Rectal smooth muscle tissue (tissue), 1 donor: ENCODE measurements around the gene PIAS4.
A peak's percentile ranks its signal among the peaks of the same experiment; 100 is the strongest.

Experiments used
- H3K27ac ChIP-seq: one replicate; pipeline ENCODE4 v1.7.0; 2013; ENCODE audit warnings: low read depth, low read length, inconsistent platforms
- H3K27me3 ChIP-seq: one replicate; pipeline ENCODE4 v1.7.0; 2013; ENCODE audit warnings: low read length; ENCODE audit not compliant: control insufficient read depth, insufficient read depth
- H3K36me3 ChIP-seq: one replicate; pipeline ENCODE4 v1.7.0; 2013; ENCODE audit warnings: low read length; ENCODE audit not compliant: control insufficient read depth, insufficient read depth
- H3K4me1 ChIP-seq: one replicate; pipeline ENCODE4 v1.7.0; 2013; ENCODE audit warnings: low read length; ENCODE audit not compliant: control insufficient read depth, insufficient read depth
- H3K4me3 ChIP-seq: one replicate; pipeline ENCODE4 v1.7.0; 2013; ENCODE audit warnings: low read length
- H3K9ac ChIP-seq: one replicate; pipeline ENCODE4 v1.7.0; 2013; ENCODE audit warnings: low read length

Gene PIAS4

DNA sequence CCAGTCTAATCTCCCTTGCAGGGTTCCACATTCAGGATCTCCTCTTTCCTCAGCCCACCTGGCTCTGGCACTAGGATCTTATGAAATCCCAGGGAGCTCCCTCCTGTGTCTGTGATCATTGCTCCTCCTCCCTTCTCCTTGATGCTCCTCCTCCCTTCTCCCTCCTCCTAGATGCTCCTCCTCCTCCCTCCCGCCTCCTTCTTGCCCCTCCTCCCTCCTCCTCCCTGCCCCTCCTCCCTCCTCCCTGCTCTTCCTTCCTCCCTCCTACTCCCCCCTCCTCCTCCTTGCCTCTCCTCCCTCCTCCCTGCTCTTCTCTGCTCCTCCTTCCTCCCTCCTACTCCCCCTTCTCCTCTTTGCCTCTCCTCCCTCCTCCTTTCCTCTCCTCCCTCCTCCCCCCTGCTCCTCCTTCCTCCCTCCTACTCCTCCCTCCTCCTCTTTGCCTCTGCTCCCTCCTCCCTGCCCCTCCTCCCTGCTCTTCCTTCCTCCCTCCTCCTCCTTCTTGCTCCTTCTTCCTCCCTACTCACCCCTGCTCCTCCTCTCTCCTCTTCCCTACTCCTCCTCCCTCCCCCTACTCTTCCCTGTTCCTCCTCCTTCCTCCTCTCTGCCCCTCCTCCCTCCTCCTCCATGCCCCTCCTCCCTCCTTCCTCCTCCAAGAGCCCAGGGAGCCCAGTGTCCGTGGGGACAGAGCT is 74.0 kb downstream of the PIAS4 start:
- no peaks in the 10 kb centered on the region for H3K36me3 ChIP-seq
- H3K4me1 ChIP-seq: peaks cover 2% of the 10 kb centered on the region

DNA sequence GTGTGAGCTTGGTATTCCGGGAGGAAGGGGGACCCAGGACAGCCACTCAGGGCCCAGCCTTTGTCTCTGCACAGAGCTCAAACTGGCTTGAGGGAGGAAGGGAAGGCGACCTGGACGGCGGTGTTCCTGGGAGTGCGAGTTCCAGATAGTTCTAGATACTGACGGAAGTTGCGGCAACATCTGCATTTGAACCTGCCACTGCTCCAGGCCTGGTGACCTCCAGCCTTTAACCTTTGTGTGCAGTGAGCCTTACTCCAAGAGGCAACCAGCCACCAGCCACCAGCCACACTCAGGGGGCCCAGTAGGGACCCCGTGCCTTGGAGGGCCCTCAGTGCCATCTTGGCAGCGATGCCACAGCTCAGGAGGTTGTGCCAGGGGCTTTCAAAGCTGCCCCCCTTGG is 74.6 kb downstream of the PIAS4 start:
- H3K27me3 ChIP-seq: no peaks in the 10 kb centered on the region
- H3K9ac ChIP-seq: no peak overlapping the region
- H3K27ac ChIP-seq: no peak overlapping the region

More for the DNA sequence above, 74.0 kb downstream of the PIAS4 start:
- no peaks in the 10 kb centered on the region for H3K27me3 ChIP-seq
- no peak overlapping the region for H3K4me3 ChIP-seq
- H3K9ac ChIP-seq: no peak overlapping the region
- no peak overlapping the region for H3K27ac ChIP-seq

DNA sequence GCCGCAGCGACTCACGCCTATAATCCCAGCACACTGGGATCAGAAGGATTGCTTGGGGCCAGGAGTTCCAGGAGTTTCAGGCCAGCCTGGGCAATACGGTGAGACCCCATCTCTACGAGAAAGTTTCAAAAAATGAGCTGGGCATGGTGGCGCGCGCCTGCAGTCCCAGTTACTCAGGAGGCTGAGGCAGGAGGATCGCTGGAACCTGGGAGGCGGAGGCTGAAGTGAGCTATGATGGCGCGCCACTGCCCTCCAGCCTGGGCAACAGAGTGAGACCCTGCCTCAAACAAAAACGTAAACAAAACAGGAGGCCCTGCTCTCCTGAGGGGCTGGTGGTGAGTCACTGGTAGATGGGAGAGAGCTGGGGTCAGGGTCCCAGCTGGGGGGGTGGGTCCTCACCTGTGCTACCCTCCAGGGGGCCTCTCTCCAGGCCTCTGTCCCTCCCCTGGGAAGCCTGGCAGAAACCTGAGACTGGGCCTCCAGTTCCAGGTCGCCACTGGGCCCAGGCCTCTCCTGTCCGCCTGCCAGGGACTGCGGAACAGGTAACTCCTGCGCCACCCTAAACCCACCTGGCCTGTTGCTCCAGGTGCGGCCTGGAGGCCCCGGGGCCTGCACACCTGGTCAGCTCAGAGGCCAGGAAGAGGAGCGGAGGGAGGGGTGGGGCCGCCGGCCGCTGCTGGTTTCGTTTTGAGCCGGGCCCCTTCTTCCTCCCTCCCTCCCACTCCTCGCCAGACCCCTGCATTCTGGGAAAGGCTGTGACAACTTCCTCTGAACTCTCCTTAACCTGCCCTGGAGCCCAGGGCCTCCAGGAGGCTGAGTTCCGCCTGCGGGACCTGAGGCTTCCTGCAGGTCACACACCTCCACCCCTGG is 76.4 kb downstream of the PIAS4 start:
- no peak overlapping the region for H3K27ac ChIP-seq
- H3K9ac ChIP-seq: no peak overlapping the region
- peak overlapping the region; percentile 41 for H3K4me3 ChIP-seq
- no peaks in the 10 kb centered on the region for H3K36me3 ChIP-seq
- H3K4me1 ChIP-seq: no peaks in the 10 kb centered on the region
- H3K27me3 ChIP-seq: no peaks in the 10 kb centered on the region

More for the DNA sequence above, 74.6 kb downstream of the PIAS4 start:
- no peaks in the 10 kb centered on the region for H3K36me3 ChIP-seq
- H3K4me1 ChIP-seq: peaks cover 2% of the 10 kb centered on the region
- H3K4me3 ChIP-seq: no peak overlapping the region

DNA sequence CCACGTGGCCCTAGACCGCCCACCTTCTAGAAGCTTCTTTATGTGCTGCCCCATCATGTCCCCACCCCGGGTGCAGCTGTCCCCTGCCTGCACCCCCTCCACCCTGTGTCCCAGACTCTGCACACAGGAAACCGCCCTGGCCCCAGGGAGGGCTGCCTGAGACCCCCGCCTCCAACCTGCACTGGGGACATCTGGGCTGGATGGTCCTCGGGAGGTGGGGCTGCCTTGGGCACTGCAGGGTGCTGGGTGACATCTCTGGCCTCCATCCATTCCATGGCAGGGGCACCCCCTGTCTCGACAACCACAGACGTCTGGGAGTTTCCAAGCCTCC is 77.0 kb downstream of the PIAS4 start:
- Histone ChIP-seq H3K27ac (no peak overlapping the region), H3K4me3 (peak overlapping the region; percentile 41), H3K36me3 (peaks cover 5% of the 10 kb centered on the region), H3K27me3 (no peaks in the 10 kb centered on the region), H3K9ac (no peak overlapping the region), H3K4me1 (no peaks in the 10 kb centered on the region)

GRCh38 chr19:4086411-4086867 is 78.9 kb downstream of the PIAS4 start:
- Histone ChIP-seq H3K36me3 (peaks cover 8% of the 10 kb centered on the region), H3K4me1 (no peaks in the 10 kb centered on the region), H3K4me3 (no peak overlapping the region), H3K9ac (no peak overlapping the region), H3K27me3 (no peaks in the 10 kb centered on the region), H3K27ac (no peak overlapping the region)

DNA sequence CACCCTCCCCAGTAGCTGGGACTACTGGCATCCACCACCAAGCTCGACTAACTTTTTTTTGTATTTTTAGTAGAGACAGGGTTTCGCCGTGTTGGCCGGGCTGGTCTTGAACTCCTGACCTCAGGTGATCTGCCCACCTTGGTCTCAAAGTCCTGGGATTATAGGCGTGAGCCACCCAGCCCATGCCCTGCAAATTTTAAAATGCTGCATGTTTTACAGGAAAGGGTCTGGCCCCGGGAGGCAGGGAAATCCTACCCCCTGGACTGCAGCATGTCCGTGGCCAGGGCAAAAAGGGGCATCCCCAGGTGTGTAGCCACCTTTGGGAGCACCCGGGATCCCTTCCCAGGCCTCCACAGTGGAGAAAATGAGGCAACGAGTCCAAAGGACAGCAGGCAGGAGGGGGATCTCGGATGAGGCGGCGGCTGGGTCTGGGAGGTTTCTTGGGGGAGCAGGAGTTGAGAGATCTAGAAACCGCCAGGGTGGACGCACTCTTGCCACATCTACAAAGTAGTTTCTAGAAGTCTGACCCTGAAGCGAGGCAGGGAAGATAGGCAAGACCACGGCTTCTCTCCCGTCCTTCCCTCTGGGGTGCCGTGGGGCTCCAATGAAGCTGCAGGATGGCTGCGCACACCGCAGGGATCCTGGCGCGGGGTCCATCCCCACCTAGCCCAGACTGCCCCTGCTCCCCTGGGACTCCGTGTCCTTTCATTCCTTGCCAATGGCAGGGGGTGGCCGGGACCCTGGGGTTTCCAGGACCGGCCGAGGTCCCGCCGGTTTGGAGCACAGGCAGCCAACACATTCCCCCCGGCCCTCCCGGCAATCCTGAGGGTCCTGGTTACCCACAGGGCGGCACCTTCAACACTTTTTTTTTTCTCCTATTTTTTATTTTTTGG is 80.5 kb downstream of the PIAS4 start:
- peaks cover 11% of the 10 kb centered on the region for H3K36me3 ChIP-seq
- H3K27me3 ChIP-seq: no peaks in the 10 kb centered on the region
- no peak overlapping the region for H3K27ac ChIP-seq
- H3K9ac ChIP-seq: no peak overlapping the region
- H3K4me1 ChIP-seq: no peaks in the 10 kb centered on the region
- no peak overlapping the region for H3K4me3 ChIP-seq

DNA sequence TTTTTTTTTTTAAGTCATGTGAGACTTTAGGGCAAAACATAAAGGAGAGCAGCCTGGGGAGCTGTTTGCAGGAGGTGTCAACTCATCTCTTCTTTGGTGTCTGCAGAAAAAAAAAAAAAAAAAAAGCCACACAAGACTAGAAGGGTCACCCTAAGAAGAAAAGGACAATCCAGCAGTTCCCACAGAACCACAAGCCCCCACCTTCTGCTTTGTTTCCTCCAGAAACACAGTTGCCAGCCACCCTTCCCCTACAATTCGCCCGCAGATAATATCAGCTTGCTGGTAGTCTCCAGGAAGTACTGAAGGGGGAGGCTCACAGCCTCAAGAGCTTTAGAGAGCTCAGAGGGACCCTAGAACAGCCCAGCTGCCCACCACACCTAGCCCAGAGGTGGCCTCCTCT is 81.4 kb downstream of the PIAS4 start:
- Histone ChIP-seq H3K9ac (no peak overlapping the region), H3K36me3 (peaks cover 11% of the 10 kb centered on the region), H3K27ac (no peak overlapping the region), H3K27me3 (no peaks in the 10 kb centered on the region), H3K4me1 (no peaks in the 10 kb centered on the region), H3K4me3 (no peak overlapping the region)
